ENCODE results near the gene TAF11L5. TPM values are rescaled to one million over a fixed set of nuclear protein-coding genes. Genes with fewer than 3 reads are reported as not detected.

TAF11L5 gene
- total and polyA plus RNA-seq, 9 of the 15 experiments (the other 6 are each of a cell fraction or from before 2014, with no cell fraction given): 0.20 to 3.7 (median 0.41) TPM; not detected in 3

DNA sequence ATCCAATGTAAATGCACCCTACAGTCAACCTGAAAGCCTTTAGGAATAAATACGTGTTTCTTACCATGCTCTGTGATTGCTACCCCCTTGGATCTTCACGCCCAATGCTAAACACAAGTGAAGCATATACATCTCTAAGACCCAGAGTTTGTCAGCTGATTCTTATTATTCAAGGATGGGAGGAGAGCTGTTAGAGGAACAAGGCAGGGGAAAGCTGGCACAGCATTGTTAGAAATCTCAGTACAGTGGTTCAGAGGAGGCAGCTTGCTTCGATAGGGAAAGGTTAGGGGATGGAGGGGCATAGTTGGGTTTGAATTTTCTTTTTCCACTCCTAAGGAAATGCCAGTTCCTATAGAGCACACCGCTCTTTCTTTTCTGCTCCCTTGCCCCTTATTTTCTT lies 43.7 kb upstream of the TAF11L5 start:
- TF ChIP-seq KLF16 (IDR thresholded peaks at IDR 0.05) (no peak), CBX1 (IDR thresholded peaks at IDR 0.05; ENCODE audit: low read depth) (no peak), NR1H2 (CRISPR knock-in tag; IDR thresholded peaks at IDR 0.05) (no peak), HNRNPLL (IDR thresholded peaks at IDR 0.05; ENCODE audit: low read depth, low read length, poor library complexity, severe bottlenecking) (no peak), STAG1 (CRISPR knock-in tag; IDR thresholded peaks at IDR 0.05; ENCODE audit: borderline replicate concordance) (no peak), ZNF23 (CRISPR knock-in tag; IDR thresholded peaks at IDR 0.05) (no peak), NCOA4 (IDR thresholded peaks at IDR 0.05; ENCODE audit: partially characterized antibody) (no peak), CC2D1A (IDR thresholded peaks at IDR 0.05) (no peak)
- TF ChIP-seq, protein P1, sequence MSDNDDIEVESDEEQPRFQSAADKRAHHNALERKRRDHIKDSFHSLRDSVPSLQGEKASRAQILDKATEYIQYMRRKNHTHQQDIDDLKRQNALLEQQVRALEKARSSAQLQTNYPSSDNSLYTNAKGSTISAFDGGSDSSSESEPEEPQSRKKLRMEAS (CRISPR knock-in tag; IDR thresholded peaks at IDR 0.05): no peak
- TF ChIP-seq, protein P2, sequence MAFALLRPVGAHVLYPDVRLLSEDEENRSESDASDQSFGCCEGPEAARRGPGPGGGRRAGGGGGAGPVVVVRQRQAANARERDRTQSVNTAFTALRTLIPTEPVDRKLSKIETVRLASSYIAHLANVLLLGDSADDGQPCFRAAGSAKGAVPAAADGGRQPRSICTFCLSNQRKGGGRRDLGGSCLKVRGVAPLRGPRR (CRISPR knock-in tag; IDR thresholded peaks at IDR 0.05): no peak
- TF ChIP-seq, protein P3, sequence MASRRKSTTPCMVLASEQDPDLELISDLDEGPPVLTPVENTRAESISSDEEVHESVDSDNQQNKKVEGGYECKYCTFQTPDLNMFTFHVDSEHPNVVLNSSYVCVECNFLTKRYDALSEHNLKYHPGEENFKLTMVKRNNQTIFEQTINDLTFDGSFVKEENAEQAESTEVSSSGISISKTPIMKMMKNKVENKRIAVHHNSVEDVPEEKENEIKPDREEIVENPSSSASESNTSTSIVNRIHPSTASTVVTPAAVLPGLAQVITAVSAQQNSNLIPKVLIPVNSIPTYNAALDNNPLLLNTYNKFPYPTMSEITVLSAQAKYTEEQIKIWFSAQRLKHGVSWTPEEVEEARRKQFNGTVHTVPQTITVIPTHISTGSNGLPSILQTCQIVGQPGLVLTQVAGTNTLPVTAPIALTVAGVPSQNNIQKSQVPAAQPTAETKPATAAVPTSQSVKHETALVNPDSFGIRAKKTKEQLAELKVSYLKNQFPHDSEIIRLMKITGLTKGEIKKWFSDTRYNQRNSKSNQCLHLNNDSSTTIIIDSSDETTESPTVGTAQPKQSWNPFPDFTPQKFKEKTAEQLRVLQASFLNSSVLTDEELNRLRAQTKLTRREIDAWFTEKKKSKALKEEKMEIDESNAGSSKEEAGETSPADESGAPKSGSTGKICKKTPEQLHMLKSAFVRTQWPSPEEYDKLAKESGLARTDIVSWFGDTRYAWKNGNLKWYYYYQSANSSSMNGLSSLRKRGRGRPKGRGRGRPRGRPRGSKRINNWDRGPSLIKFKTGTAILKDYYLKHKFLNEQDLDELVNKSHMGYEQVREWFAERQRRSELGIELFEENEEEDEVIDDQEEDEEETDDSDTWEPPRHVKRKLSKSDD (conservative IDR thresholded peaks at IDR 0.05; ENCODE audit: low read length): no peak
- TF ChIP-seq, protein P4, sequence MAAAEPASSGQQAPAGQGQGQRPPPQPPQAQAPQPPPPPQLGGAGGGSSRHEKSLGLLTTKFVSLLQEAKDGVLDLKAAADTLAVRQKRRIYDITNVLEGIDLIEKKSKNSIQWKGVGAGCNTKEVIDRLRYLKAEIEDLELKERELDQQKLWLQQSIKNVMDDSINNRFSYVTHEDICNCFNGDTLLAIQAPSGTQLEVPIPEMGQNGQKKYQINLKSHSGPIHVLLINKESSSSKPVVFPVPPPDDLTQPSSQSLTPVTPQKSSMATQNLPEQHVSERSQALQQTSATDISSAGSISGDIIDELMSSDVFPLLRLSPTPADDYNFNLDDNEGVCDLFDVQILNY (CRISPR knock-in tag; IDR thresholded peaks at IDR 0.05): no peak
- H3K9me1 ChIP-seq (ENCODE audit: control insufficient read depth, insufficient read depth, low read length): no peaks in the 10 kb centered on the region
- H3K4me1 ChIP-seq (replicated peaks in 1 of 2; ENCODE audit: control insufficient read depth in 2 of 2, insufficient read depth in 2 of 2, low read length in 2 of 2): no peaks in the 10 kb centered on the region
- H3K27ac ChIP-seq (ENCODE audit: extremely low read depth, low read depth, low read length): no peak overlapping the region
- ChIA-PET CTCF (ENCODE audit: low intra/inter-chr PET ratio) (no interaction called here), POLR2A (no interaction called here)
- H2AFZ ChIP-seq (ENCODE audit: low read depth, low read length): no peak overlapping the region
- WGBS (ENCODE audit: insufficient coverage, low coverage, missing lambda C conversion rate): 0% methylated on average over 4 of the region's 4 CpGs
- FAIRE-seq: peak; percentile 57
- no peak for DNase-seq (ENCODE audit: extremely low read depth in 1 of 4, low spot score in 3 of 4)
- in situ Hi-C loops (cut with MboI) (loop anchor here (10.0 to 25.0 kb wide), 2 partner anchors 113 to 831 kb away; partner anchors contain the start of genes TAF11L10, TAF11L8 and TAF11L9), intact Hi-C loops (cut with micrococcal nuclease) (no loop called here)
- H3K79me2 ChIP-seq (ENCODE audit: control insufficient read depth, insufficient read depth, low read length): no peaks in the 10 kb centered on the region
- ATAC-seq: no peak
- BruUV-seq (replicated peaks): no TSS peak
- H4K20me1 ChIP-seq (replicated peaks; ENCODE audit: control insufficient read depth, insufficient read depth, low read length): no peaks in the 10 kb centered on the region
- no peak overlapping the region for H3K4me3 ChIP-seq
- H3K9me3 ChIP-seq (replicated peaks; ENCODE audit: control insufficient read depth, insufficient read depth, low read depth, low read length): no peaks in the 10 kb centered on the region
- no peaks in the 10 kb centered on the region for H3K36me3 ChIP-seq (ENCODE audit: control insufficient read depth, insufficient read depth, low read length)
- H3K9ac ChIP-seq (ENCODE audit: insufficient read depth in 1 of 2, low read depth in 2 of 2, low read length in 2 of 2): no peak overlapping the region
- H3K4me2 ChIP-seq (ENCODE audit: insufficient read depth, low read length): no peak overlapping the region
- no peaks in the 10 kb centered on the region for H3K27me3 ChIP-seq (ENCODE audit: control insufficient read depth in 2 of 2, insufficient read depth in 2 of 2, low read length in 2 of 2)
